Measurements from ENCODE around the gene SORCS2.

SORCS2 gene

GRCh38 chr4:7217474-7218321 lies 25.4 kb downstream of the SORCS2 start:
- in situ Hi-C loops (cut with MboI; ENCODE audit: low sequenced_read_pairs) = no loop called here

GRCh38 chr4:7218686-7219085 lies 26.3 kb downstream of the SORCS2 start:
- in situ Hi-C loops (cut with MboI; ENCODE audit: low sequenced_read_pairs) = no loop called here

- in situ Hi-C loops (cut with MboI; ENCODE audit: low sequenced_read_pairs) = no loop called here
Measured at GRCh38 chr4:7222521-7222920, 30.2 kb downstream of the SORCS2 start.

DNA sequence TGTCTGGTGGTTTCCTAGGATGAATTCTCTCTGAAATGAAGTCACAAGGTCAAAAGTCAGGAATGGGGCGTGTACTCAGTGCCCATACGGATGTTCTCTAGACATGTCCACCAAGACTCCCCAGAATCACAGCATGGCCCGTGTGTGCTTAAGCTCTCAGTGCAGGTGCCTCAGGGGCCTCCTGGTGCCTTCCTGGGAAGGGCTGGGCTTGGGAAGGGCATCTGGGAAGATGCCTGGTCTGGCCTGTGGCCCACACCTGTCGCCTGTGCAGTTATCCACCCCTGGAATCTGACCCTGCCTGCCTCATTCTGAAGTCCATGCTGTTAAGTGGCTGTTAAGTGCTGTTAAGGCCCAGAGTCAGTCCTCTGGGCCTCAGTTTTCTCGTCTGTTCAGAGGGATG lies 31.2 kb downstream of the SORCS2 start:
- in situ Hi-C loops (cut with MboI; ENCODE audit: low sequenced_read_pairs) = no loop called here

DNA sequence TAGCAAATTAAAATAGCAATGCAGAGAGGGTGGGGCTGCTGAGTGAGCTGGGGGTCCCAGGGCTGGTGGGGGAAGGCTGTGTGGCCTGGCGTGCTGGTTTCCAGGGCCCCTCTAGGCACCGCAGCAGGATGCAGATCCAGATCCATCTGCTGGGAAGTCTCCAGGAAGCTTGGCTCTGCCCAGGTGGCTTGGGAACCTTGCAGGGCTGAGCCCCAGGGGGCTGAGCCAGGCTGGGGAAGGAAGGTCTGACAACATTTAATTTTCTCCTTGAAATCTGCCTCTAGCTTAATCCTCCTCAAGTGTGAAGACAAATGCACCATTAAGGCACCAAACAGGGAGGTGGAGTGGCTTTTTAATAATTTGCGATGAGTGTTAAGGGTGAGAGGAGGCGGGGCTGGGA lies 31.7 kb downstream of the SORCS2 start:
- in situ Hi-C loops (cut with MboI; ENCODE audit: low sequenced_read_pairs) = no loop called here

- in situ Hi-C loops (cut with MboI; ENCODE audit: low sequenced_read_pairs) = no loop called here
Measured at GRCh38 chr4:7224878-7225533, 32.7 kb downstream of the SORCS2 start.

- in situ Hi-C loops (cut with MboI; ENCODE audit: low sequenced_read_pairs) = no loop called here
Measured at GRCh38 chr4:7226439-7226838, 34.1 kb downstream of the SORCS2 start.

DNA sequence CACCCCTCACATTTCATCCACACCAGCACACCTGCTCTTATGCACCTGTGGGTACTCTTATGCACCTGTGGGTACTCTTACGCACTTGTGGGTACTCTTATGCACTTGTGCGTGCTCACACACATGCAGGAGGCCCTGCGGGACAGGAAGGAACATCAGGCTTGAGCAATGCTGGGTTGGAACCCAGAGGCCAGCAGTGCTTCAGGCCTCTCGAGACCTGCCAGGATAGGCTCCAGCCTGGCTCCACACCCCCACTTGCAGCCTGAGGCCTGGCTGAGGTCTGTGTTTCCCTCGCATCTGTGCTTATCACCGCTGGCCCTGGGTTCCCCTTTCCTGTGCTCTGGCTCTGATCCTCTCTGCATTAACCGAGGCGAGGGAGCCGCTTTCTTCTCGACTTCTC lies 34.7 kb downstream of the SORCS2 start:
- in situ Hi-C loops (cut with MboI; ENCODE audit: low sequenced_read_pairs) = no loop called here

DNA sequence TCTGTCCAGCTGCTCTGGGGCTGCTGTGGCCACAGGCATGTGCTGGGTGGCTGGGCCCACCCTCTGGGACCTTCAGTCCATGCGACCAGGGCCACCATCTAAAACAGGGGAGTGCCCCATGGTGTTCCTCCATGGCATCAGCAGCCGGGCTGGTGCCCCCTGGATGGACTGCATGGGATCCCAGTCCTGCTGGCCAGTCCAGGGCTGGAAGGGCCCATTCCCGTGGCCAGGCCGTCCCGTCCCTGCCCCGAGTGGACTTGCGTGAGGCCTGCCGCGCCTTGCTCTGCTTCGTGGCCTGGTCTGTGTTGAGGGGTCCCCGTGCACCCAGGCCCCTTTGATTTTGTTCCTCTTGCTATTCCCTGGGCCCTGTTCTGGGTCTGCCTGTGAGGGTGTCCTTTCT lies 36.4 kb downstream of the SORCS2 start:
- in situ Hi-C loops (cut with MboI; ENCODE audit: low sequenced_read_pairs) = no loop called here

- in situ Hi-C loops (cut with MboI; ENCODE audit: low sequenced_read_pairs) = no loop called here
Measured at GRCh38 chr4:7232061-7232650, 39.8 kb downstream of the SORCS2 start.

GRCh38 chr4:7233006-7233580 lies 40.8 kb downstream of the SORCS2 start:
- in situ Hi-C loops (cut with MboI; ENCODE audit: low sequenced_read_pairs) = no loop called here

DNA sequence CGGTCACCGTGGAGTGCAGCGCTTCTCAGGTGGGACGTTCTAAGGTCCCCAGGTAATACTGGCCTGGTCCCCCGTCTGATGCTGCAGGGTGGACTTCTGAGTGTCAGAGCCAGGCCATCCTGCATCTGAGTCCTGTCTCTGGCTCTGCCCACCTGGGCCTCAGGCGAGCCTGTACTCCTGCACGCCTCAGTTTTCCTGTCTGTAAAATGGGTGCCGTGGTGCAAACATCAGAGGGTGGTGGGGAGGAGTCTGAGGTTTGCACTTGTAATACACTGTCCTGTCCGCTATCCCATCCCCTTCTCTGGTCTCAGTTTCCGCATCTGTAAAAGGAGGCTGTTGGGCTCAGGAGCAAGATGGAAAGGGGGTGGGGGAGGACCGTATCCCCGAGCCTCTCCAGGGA lies 41.3 kb downstream of the SORCS2 start:
- in situ Hi-C loops (cut with MboI; ENCODE audit: low sequenced_read_pairs) = no loop called here

- in situ Hi-C loops (cut with MboI; ENCODE audit: low sequenced_read_pairs) = no loop called here
Measured at GRCh38 chr4:7234355-7235029, 42.2 kb downstream of the SORCS2 start.

- in situ Hi-C loops (cut with MboI; ENCODE audit: low sequenced_read_pairs) = no loop called here
Measured at GRCh38 chr4:7235030-7235380, 42.7 kb downstream of the SORCS2 start.

- in situ Hi-C loops (cut with MboI; ENCODE audit: low sequenced_read_pairs) = no loop called here
Measured at GRCh38 chr4:7236847-7237246, 44.5 kb downstream of the SORCS2 start.

DNA sequence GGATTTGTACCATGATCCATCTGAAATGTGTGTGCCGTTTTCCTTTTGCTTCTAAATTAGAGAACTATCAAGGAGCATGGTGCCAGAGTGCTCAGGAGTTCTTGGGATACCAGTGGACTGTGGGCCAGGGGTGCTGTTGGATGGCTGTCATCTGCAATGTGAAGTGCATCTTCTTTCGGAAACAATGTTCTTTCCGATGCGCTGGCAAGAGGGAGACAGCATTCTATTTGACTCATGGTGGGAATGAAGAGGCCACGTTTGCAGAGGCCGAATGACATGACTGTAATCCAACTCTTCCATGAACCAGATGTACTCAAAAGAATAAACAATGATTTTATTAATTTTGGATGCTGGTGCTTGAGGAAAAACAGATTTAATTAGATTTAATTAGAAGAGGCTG lies 45.5 kb downstream of the SORCS2 start:
- in situ Hi-C loops (cut with MboI; ENCODE audit: low sequenced_read_pairs) = no loop called here

GRCh38 chr4:7238300-7238960 lies 46.1 kb downstream of the SORCS2 start:
- in situ Hi-C loops (cut with MboI; ENCODE audit: low sequenced_read_pairs) = no loop called here

GRCh38 chr4:7239101-7239820 lies 46.9 kb downstream of the SORCS2 start:
- in situ Hi-C loops (cut with MboI; ENCODE audit: low sequenced_read_pairs) = no loop called here

GRCh38 chr4:7239844-7240243 lies 47.5 kb downstream of the SORCS2 start:
- in situ Hi-C loops (cut with MboI; ENCODE audit: low sequenced_read_pairs) = no loop called here

DNA sequence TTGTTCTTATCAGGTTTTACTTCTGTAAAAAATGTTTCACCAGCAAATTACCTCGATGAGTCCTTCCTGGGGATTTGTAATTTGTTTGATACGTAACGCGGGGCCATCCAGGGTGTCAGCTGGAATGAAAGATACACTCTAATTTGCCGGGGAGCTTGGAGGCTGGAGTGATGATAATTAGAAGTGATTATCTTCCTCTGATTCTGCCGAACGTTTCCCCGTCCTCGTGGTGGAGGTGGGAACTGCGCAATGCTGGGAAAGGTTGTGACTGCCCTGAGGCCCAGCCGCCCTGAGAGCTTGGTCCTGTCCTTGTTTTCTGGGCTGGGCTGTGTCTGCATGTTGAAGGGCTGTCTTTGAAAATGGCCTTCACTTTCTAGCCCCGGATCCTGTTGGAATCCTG lies 48.0 kb downstream of the SORCS2 start:
- in situ Hi-C loops (cut with MboI; ENCODE audit: low sequenced_read_pairs) = no loop called here
